Right atrium auricular region (tissue), 2 donors: ENCODE data around the gene COL7A1. TPM values are rescaled to one million over a fixed set of nuclear protein-coding genes. Genes with fewer than 3 reads are reported as not detected.

Experiments
- DNase-seq: peaks from one replicate; pipeline ENCODE4 v3.0.0-alpha.2; 2019; ENCODE audit warnings: low spot score
- H3K27ac ChIP-seq, 2 donors: fragments of 200-600 bp; sonication (generic); 1 replicate in 1 of 2; 2 replicates in 1 of 2; pipeline ENCODE4 v1.5.1; 2016 to 2019
- H3K27me3 ChIP-seq, 2 donors: fragments of 200-600 bp; sonication (generic); one replicate each; pipeline versions ENCODE4 v1.5.1 to v1.6.0; 2017 to 2019
- H3K36me3 ChIP-seq: fragments of 200-600 bp; sonication (generic); one replicate; pipeline ENCODE4 v1.5.1; 2016
- H3K4me1 ChIP-seq, 2 donors: fragments of 200-600 bp; sonication (generic); one replicate each; pipeline versions ENCODE4 v1.5.1 to v1.6.0; 2017 to 2019
- H3K4me3 ChIP-seq, 2 donors: fragments of 200-600 bp; sonication (generic); 1 replicate in 1 of 2; 2 replicates in 1 of 2; pipeline ENCODE4 v1.5.1; 2017 to 2019; ENCODE audit warnings: mild to moderate bottlenecking in 1 of 2, moderate library complexity in 1 of 2
- H3K9me3 ChIP-seq, 2 donors: fragments of 200-600 bp; sonication (generic); one replicate each; pipeline ENCODE4 v1.5.1; 2019
- total RNA-seq, 2 donors: library from RNA; depleted of rRNA; stranded (reverse); fragments of >200 nt; gene quantifications; one replicate each; pipeline ENCODE4 v1.1.0, GENCODE V29; 2016
- TF ChIP-seq, protein P1 (sequence below), 2 donors: fragments of 200-600 bp; sonication (generic); IDR thresholded peaks; one replicate each; pipeline ENCODE4 v1.5.1; 2019; ENCODE audit warnings: antibody characterized with exemption in 2 of 2

The COL7A1 gene
- total RNA-seq, 2 donors from 2014 or later: 1.9 to 2.6 TPM

DNA sequence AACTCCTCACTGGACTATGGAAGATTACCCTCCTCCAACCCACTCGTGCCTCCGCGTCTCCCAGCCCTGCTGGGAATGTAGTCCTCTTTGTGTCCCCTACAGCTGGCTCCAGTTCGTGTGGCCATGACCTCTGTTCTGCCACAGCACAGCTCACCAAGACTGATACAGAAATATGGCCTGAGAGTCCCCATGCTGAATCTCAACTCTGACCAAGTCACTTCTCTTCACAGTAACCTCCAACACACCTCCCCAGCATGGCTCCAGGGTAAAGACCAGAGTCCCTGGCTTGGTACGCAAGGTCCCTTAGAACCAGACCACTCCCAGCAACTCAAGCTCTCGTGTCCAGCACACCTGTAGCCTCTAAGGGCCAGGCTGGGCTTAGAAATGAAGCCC lies 2.3 kb upstream of the COL7A1 start:
- TF ChIP-seq, protein P1, sequence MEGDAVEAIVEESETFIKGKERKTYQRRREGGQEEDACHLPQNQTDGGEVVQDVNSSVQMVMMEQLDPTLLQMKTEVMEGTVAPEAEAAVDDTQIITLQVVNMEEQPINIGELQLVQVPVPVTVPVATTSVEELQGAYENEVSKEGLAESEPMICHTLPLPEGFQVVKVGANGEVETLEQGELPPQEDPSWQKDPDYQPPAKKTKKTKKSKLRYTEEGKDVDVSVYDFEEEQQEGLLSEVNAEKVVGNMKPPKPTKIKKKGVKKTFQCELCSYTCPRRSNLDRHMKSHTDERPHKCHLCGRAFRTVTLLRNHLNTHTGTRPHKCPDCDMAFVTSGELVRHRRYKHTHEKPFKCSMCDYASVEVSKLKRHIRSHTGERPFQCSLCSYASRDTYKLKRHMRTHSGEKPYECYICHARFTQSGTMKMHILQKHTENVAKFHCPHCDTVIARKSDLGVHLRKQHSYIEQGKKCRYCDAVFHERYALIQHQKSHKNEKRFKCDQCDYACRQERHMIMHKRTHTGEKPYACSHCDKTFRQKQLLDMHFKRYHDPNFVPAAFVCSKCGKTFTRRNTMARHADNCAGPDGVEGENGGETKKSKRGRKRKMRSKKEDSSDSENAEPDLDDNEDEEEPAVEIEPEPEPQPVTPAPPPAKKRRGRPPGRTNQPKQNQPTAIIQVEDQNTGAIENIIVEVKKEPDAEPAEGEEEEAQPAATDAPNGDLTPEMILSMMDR (IDR thresholded peaks at IDR 0.05): no peak
- Histone ChIP-seq H3K4me3 (no peak overlapping the region), H3K27me3 (no peaks in the 10 kb centered on the region), H3K36me3 (peaks cover 38% of the 10 kb centered on the region), H3K9me3 (no peaks in the 10 kb centered on the region), H3K4me1 (peaks cover 0 to 80% of the 10 kb centered on the region in 2 donors), H3K27ac (peak overlapping the region; percentile 86 to 95)
- no peak for DNase-seq

DNA sequence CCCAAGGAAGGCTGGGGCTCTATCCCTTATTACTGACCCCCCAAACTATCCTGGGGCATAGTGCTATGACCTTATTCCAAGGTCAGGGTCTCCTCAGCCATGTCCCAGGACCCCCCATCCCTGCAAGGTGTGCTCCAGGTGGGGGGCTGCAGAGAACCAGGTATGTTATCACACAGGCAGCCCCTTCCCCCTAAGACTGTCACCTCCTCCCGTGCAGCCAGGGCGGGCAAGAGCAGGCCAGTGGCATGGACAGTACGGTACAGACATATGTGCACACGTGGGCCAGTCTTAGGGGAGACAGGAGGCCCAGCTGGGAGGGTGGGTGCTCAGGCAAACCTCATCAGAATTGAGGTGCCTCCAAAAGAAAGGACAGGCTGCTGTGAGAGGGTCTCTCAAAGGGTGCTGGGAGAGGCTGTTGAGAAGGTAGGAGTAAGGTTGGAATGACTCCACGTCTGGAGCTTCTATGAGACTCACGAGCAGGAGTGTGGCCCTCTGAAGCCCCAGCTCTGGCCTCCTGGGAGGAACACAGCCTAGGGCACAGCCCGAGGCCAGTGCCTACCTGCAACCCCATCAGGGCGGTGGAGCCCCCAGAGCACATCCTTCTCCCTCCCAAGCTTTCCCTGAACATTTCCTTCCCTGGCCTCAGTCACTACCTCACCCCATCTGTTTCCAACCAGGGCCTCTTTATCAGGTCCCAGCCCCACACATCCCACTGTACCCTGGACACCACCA lies 1.7 kb upstream of the COL7A1 start:
- Histone ChIP-seq H3K4me3 (no peak overlapping the region), H3K4me1 (peaks cover 0 to 76% of the 10 kb centered on the region in 2 donors), H3K27ac (peak overlapping the region; percentile 86 to 95), H3K27me3 (no peaks in the 10 kb centered on the region), H3K36me3 (peaks cover 34% of the 10 kb centered on the region), H3K9me3 (no peaks in the 10 kb centered on the region)
- TF ChIP-seq, protein P1 (IDR thresholded peaks at IDR 0.05): no peak
- no peak for DNase-seq

DNA sequence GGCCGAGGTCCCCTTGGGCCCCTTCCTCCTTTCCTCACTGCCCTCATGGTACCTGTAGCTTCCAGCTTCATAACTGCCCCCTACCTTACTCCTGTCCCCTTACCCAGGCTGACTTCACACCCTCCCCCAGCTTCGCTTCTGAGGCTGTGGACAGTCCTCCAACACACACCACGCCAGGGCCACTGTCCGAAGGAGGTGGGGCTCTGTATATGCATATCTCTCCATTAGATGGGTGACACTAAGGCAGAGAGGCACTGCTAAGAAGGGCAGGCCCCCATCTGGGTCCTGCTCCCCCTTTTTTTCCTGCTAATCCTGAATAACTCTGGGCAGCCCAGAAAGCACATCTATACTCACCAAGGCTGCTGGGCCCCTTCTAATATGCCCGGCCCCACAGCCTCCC lies 1.0 kb upstream of the COL7A1 start:
- H3K36me3 ChIP-seq: peaks cover 31% of the 10 kb centered on the region
- no peak for DNase-seq
- H3K9me3 ChIP-seq: no peaks in the 10 kb centered on the region
- H3K4me1 ChIP-seq: peaks cover 0 to 70% of the 10 kb centered on the region in 2 donors
- peak overlapping the region; percentile 86 to 95 for H3K27ac ChIP-seq
- no peaks in the 10 kb centered on the region for H3K27me3 ChIP-seq
- H3K4me3 ChIP-seq: no peak overlapping the region
- TF ChIP-seq, protein P1 (IDR thresholded peaks at IDR 0.05): no peak

DNA sequence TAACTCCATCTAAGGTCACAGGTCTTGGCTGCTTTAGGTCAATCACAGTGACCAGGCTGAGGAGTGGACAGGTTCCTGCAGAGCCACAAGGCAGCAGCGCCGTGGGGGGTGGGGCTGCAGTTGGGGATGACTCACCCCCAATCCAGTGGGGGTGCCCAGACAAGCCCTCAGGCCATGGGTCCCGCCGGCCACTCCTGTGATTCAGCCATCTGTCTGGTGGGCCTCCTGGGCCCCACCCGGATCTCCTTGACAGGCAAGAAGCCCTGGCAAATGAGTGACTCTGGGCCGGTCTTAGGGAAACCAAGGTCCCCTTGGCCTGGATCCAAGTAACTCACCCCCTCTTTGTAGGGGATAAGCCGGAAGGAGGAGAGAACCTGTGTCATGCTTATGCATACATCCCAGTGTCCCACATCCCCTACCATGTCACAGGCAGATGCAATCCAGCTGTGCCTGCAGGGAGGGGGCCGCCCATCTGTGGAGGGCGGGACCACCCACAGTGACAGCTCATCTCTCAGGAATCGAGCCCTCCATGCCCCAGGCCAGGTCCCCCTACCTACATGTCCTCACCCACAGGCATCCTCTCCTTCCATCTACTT lies 495 bp upstream of the COL7A1 start:
- Histone ChIP-seq H3K27ac (peak overlapping the region; percentile 86 to 95), H3K36me3 (peaks cover 26% of the 10 kb centered on the region), H3K4me3 (peak overlapping the region in 1 of 2 donors; percentile 46), H3K4me1 (peaks cover 0 to 64% of the 10 kb centered on the region in 2 donors), H3K27me3 (no peaks in the 10 kb centered on the region), H3K9me3 (no peaks in the 10 kb centered on the region)
- DNase-seq: peak; percentile 71
- TF ChIP-seq, protein P1 (IDR thresholded peaks at IDR 0.05): no peak

DNA sequence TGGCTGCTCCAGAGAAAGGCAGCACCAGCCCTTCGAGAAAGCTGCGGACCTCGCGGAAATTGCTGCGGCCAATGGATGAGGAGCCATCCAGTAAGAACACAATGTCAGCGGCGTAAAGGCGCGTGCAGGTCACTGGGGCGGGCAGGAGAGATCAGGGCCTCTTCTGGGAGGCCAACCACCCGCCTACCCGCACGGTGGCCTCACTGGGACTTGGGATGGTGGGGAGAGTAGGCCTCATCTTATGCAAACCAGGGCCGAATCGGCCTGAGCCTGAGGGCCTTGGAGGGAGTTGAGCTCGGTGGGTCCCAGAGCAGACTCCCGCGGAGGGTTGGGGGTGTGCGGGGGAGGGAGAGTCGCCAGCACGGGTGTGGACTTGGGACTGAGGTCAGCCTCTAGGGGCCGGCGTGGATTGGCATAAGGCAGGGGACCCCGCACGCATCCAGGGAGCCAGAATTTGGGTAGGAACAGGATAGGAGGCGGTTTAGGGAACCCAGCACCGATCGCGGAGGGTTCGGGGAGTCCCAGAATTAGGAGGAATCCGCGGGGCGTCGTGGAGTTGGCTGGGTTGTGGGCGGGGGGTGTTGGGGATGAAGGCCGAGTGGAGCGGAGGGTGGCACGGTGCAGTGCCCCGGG lies 596 bp downstream of the COL7A1 start:
- TF ChIP-seq, protein P1 (IDR thresholded peaks at IDR 0.05): no peak
- Histone ChIP-seq H3K9me3 (no peaks in the 10 kb centered on the region), H3K4me1 (peaks cover 0 to 53% of the 10 kb centered on the region in 2 donors), H3K36me3 (peaks cover 15% of the 10 kb centered on the region), H3K4me3 (peak overlapping the region; percentile 16 to 46), H3K27me3 (no peaks in the 10 kb centered on the region), H3K27ac (peak overlapping the region in 1 of 2 donors; percentile 35)
- DNase-seq: no peak
